GM18519 (cell line): ENCODE results near the gene WDR3.
"Not testable (repeated sequence)": the region's sequence is repeated elsewhere in the genome, so short reads cannot be mapped to it uniquely, and the experiment has no call there.

Experiments used
- ATAC-seq: cut with Tn5 transposase; IDR thresholded peaks from one replicate; pipeline ENCODE4 v1.9.1; 2021; ENCODE audit warnings: mild to moderate bottlenecking, moderate library complexity; ENCODE audit not compliant: unreplicated experiment, low FRiP score

WDR3 gene

DNA sequence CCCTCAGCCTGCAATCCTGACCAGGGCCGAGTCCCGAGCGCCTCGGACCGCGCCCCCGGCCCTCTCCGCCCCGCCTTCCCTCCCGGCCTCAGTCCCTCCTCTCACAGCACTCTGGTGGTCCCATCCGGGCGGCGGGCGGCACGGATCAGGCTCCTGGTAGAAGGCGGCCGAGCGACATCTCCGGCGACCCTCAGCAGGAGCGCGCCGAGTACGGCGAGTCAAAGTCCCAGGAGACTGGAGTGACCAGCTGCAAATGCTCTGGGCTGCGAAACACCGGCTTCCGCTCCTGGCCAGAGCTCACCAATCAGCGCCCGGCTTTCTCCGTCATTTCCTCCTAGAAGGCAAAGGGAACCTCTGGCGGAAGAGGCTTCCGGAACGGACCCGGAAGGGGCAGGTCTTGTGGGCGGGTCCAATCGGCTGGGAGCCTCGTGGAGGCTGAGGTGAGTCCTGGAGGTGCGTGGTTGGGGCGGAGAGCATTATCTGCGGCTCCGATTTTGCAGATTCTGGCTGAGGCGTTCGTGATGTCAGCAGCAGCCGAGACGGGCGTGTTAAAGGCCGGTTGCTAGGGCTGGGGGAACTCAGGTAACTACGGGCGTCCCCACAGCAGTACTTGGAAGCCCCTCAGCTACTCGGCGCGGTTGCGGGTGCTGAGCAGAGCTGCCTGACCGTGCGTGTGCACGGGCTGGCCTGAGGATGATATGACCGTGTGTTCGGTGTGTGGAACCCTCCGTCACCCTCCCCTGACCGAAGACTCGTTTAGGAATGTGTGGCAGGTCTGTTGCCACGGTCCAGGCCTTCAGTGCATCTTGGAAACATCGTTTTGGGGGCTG, at the start of gene WDR3, which contains the start of gene GDAP2:
TSS of gene WDR3 (plus strand) at position 397 of the 830 bp plus-strand sequence. CDS start 3,581 bp downstream, outside the sequence.
TSS of gene GDAP2 (minus strand) at position 279 of the 830 bp plus-strand sequence. CDS start 9,264 bp downstream, outside the sequence.
- ATAC-seq, result peak; percentile 95

DNA sequence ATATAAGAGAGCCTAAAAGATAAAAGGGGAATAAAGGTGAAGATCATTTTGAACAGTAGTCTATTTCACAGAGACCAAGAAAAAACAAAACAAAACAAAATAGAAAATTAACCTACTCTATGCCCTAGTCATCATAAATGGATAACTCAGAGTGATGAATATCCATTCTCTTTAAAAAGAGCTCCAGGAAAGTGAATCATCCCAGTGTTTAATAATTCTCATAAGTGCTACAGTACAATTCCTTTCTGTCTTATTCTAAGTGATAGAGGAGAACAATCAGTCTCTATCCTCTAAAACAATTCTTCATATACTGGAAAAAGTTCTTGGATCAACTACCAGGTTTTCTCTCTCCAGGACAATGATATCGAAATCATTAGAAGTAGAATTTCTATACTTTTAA, 45.9 kb upstream of the WDR3 start:
- no peak for ATAC-seq

DNA sequence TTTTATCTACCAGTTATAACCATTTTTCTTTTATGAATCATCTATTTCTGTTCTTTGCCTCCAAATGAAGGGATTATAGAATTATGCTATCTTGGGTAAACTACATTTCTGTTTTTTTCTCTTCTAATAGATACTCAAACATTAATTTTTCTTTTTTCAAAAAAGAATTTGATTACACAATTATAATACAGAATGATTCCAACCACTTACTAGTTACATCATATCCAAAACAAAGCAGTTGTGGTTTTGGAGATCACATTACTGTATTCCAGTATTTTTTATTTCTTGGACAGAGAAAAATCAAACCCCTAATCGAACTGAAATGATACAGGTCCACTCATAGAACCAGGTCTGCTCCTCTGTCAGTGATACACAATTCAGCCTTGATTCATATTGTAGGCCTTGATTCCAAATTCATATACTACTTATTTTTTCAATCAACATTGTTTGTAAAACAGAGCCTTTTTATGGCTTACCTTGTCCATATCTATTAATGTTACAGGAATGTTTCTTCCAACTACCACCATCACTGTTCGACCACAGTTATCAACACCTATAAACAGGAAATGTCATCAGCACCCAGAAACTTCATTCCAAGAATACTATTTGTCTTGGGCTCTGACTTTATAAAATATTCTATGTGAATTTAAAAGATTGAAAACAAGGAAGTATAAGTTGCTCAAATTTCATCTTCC, 43.3 kb upstream of the WDR3 start:
- ATAC-seq, result no peak

DNA sequence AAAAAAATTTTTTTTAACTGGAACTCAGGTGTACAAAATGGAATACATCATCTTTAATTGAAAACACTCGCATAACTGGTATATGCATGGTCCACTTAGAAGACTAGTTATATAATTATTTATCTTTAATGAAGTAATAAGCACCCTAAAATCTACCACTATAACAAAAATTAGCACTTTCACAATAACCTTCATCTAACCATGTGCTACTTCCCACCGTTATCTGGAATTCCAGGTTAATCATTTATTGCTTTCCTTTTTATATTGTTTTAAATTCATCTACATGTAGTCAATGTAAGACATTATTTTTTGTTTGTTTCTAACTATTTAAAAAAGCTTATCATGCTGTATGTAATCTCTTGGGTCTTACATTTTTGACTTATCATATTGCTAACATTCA, 39.1 kb upstream of the WDR3 start:
- no peak for ATAC-seq

DNA sequence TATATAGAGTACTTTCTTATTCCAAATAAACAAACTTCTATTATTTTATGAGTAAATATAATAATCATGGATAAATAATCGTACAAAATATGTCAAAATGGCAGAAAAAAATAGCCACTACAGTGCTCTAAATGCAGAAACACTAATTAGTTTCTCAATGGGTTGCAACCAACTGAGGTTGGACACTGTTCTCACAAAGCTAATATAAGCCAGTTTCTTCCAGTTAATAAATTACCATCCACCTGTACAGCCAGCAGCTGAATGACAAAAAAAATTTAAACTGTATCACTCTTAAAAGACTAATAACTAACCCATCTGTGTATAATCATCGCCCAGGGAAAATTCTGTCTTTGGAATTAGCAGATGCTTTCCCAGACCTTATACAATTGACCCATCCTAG, 37.0 kb upstream of the WDR3 start:
- ATAC-seq, result no peak

DNA sequence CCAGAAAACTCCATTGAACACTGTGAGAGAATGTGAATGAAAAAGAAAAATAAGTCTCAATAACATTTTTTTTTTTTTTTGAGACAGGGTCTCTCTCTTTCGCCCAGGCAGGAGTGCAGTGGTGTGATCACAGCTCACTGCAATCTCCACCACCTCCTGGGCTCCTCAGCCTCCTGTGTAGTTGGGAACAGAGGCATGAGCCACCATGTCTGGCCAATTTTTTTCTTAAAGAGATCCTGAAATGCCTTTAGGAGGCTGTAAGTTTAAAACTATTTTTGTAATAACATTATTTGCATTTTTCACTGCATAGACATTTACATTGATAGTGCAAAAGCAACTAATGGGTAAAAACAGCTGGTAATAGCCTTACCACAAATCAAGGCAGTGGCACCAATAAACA, 35.5 kb upstream of the WDR3 start:
- ATAC-seq, result no peak

DNA sequence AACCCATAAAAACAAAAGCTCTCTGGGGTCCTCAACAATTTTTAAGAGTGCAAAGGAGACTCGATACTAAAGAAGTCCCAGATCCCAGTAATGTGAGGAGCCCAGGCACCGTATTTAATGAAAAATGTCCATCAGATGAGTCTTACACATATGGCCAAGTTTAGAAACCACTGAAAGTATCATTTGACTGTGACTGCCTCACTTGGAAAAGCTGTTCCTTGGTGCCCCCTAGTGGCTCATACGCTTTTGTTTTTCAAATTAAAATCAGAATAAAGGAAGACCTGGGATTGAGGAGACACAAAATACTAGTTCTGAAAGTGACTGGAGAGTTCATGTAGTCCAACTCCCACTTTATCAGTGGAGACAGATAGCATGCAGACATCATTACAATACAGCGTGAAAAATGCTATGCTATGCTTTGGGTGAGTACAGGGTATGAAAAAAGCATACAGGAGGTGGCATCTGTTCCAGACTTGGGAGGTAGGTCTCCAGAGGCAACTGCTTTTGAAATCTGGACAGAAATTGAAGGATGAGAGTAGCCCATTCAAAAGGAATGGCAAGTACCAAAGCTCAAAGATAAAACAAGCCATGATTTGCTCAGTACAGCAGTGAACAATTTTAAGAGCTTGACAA, 33.9 kb upstream of the WDR3 start:
- peak; percentile 92 for ATAC-seq

DNA sequence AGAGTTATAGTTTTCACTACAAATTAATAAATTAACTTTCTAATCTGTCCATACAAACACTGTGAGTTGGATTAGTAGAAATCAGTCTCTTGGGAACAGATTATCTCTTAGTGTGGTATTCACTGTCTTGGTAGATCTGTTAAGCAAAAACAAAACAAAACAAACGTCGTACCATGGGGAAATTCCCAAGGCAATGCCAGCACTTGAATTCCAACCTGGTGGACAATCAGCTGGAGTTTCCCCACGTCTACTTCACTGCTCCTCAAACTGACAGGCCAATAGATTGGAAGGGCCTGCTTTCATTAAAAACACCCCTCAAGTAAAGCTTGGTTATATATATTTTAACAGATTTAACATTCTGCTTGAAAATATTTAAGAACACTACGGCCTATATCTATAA, 32.0 kb upstream of the WDR3 start:
- no peak for ATAC-seq

DNA sequence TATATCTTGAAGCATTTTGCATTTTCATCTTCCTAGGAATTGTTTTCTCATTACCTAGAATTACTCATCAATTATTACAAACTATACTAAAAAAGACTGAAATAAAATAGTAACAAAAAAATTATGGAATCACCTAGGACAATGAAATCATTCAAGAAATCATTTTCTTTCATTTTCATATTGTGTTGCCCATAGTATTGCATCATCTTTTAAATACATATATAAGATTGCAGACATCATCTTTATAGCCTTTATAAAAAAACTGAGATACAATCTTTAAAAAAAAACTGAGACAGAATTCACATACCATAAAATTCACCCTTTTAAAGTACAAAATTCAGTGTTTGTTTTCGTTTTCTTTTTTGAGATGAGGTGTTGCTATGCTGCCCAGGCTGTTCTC, 29.7 kb upstream of the WDR3 start:
- no peak for ATAC-seq

DNA sequence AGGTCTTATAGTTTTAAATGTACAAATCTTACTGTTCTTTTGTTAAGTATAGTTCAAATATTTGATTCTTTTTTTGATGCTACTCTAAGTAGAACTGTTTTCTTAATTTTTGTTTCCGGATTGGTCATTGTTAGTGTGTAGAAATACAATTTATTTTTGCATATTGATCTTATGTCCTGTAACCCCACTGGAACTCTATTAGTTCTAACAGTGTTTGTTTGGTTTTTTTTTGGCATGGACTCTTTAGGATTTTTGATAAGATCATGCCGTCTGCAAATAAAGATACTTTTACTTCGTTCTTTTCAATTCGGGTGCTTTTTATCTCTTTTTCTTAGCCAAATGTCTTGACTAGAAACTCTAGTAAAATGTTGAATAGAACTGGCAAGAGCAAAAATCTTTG, 26.6 kb upstream of the WDR3 start:
- ATAC-seq, result no peak

DNA sequence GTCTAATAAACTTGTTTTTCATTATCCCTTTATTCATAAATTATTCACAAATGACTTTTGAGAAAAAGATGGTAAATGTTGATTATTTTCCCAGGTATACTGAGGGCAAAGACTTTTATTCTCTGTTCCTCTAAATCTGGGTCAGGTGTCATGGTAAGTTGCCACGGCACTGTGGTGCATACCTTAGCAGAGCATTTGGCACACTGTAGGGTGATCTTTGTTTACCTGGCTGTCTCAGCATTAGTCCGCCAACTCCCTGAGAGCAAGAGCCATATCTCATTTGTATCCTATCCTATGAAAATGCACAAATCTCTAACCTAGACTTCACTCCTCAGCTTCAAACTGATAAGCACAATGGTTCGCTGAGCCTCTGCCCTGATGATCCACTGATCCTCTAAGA, 25.1 kb upstream of the WDR3 start:
- no peak for ATAC-seq

DNA sequence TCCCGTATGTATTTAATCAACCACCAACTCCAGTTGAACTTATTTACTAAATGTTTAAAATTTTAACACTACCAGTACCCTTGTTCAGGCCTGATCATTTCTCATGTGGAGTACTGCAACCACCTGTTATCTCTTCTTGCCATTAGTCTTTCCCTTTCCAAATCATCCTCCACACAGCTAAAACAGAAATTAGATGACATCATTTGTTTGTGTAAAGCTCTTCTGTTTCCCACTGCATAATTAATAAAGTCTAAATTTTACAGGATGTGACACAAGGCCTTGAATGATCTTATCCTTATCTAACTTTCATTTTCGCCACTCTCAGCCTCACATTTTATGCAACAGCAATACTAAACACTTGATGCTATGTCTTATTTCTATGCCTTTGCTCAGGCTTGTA, 24.5 kb upstream of the WDR3 start:
- no peak for ATAC-seq

DNA sequence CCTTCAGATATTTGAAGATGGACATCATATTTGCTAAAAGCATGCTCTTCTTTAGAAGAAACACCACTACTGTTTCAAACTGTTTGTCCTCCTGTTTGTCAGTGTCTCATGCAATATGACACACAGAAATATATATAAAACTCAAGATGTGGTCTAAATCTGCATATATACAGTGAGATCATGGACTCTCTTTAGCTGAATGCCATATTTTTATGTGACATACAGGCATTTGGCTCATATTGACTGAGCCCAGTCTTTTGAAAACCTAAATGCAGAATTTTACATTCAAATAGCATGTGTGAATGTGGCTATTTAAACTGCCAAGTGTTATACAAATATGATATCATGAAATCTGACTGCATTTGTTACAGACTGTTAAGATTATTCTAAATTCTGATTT, 18.5 kb upstream of the WDR3 start:
- no peak for ATAC-seq

DNA sequence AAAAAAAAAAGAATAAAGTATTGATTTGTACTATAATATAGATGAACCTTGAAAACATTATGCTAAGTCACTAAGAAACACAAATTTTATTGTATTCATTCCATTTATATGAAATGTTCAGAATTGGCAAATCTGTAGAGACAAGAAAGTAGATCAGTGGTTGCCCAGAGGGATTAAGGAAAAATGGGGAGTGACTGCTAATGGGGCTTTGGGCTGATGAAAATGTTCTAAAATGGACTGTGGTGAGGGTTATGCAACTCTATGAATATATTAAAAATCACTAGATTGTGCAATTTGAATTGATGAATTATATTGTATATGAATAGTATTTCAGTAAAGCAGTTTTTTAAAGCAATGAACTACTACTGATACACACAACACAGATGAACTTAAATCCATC, 10.2 kb upstream of the WDR3 start:
- ATAC-seq, result no peak

DNA sequence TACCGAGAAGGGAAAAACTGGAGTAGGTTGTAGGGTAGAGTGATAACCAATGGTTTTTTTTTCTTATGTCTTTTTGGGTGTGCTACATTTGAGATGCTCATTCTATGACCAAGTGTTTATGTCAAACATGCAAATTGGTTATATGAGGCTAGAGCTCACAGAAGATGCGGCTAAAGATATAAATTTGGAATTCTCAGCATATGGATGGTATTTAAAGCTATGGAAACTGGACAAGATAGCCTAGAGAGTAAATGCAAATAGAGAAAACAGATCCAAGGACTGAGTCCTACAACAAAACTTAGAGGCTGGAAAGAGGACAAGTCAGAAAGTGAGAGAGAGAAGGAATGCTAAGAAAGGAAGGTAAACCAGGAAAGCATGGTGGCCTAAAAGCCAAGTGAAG, 7.5 kb upstream of the WDR3 start:
- no peak for ATAC-seq

DNA sequence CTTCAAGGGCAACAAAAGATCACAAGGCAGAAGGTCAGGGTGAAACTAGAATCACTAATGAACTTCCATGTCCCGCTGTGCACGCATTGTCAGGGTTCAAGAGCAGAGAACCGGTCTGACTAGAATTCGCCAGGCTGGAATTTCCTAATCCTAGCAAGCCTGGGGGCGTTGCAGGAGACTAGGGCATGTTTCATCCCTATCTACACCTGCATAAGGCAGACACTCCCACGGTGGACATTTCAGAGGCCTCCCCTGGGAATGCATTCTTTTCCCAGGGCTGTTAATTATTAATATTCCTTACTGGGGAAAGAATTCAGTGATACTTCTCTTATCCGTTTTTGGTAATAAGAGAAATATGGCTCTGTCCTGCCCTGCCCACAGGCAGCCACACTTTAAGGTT, 6.8 kb upstream of the WDR3 start:
- ATAC-seq, result not testable (repeated sequence)

DNA sequence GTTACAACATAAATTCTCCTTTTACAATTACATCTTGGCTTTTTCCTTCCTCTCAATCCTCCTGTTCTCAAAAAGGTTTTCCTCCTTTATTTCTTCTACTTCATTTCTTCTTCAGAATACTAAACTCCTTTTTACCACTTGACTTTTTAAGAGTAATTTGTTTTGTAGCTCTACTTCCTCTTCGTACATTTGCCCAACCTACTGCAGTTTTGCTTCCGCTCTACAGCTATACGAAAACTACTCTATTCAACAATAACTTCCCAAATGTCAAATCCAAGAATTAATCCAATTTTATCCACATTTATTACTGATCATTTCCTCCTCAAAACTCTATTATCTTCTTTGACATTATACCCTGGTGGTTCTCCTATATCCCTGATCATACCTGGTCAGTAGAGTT, 3.6 kb upstream of the WDR3 start:
- ATAC-seq, result no peak

DNA sequence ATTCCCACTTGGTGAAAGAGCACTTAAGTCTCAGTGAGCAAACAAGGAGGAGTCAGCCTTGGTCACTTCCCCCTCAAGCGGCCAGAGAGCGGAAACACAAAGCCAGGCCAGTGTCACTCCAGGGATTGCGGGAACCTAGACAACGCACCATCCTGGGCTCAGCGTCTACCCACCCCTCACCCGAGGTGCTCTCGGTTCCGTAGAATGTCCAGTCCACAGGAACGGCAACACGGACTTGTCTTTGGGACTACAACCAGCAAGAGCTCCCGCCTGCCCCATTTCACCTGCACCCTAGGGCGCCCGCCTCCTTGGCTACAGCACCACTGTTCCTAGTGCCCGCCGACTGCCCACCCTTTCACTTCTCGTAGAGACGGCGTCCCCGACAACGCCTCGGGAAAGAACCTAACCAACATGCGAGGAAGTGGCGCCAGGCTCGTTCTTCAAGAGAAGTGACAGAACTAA, 627 bp upstream of the WDR3 start:
- peak; percentile 28 for ATAC-seq

DNA sequence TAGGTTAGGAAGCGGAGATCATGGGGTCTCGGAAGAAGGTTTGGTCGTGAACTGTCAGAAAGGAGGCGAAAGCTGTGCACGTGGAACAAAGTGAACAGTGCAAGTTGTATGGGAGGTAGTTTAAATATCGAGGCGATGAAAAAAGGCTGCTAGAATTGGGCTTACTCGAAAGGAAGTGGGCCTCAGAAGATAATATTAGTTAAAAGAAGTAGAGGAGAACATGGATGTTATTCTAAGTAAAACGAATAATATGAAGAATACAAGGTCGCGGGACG, 571 bp downstream of the WDR3 start:
- ATAC-seq, result no peak

DNA sequence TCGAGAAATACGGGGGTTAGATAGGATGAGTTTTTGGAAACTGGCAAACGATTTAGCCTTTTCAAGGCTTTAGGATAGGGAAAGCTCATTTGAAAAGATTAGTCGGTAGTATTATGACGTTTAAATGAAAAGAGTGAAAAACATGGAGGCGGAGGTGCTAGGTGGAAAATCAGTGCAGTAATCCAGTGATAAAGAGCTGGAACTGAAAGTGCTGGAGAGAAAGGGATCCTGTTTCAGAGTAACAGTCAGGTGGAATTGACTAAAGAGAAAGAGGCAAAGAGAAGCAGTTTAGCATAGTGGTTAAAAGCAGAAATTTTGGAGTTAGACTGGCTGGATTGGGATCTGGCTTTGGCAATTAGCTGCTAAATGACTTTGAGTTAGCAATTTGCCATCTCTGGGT, 945 bp downstream of the WDR3 start:
- ATAC-seq, result no peak

DNA sequence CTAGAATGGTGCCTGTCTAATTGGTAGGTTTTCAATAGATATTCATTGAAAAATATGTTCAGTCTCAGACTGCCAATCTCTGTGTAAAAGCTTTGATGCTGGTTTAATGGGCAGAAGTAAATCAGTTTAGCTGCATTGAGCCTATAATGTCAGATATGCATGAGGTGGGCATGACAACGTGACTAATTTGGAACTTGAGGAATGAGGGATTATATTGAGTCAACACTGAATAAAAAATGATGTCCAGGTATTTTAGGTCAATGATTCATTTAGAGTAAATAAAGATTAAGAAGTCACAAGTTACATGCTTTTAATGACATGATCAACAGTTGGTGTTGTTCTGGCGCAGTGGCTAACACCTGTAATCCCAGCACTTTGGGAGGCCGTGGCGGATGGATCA, 3.0 kb downstream of the WDR3 start:
- no peak for ATAC-seq

DNA sequence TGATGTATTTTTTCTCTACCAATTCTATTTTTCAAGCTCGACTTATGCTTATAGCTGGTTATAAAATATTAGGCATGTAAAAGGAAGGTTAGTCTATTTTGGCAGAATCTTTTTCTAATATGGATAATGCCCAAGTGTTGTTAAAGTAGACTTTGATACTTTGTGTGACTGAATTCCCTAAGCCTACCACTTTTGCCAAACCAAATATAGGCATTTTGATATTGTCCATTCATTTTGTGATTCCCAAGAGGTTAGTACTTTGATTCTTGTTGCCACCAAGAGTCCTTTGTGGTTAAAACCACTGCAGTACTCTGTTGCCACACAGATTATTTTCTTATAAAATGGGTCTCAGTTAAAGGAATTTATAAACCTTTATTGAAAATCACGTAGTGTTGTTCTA, 4.2 kb downstream of the WDR3 start:
- ATAC-seq, result no peak
